Measurements from ENCODE around the gene CARD11.

CARD11 gene

GRCh38 chr7:2905500-2905899 lies 138.2 kb downstream of the CARD11 start:
- DNase-seq (ENCODE audit: low spot score) = no peak

GRCh38 chr7:2905027-2905426 lies 138.6 kb downstream of the CARD11 start:
- DNase-seq (ENCODE audit: low spot score) = no peak

GRCh38 chr7:2904202-2904601 lies 139.5 kb downstream of the CARD11 start:
- DNase-seq (ENCODE audit: low spot score) = no peak

GRCh38 chr7:2903682-2904162 lies 139.9 kb downstream of the CARD11 start:
- DNase-seq (ENCODE audit: low spot score) = no peak

- no peak for DNase-seq (ENCODE audit: low spot score)
Observed at GRCh38 chr7:2897023-2897422, 146.6 kb downstream of the CARD11 start.

GRCh38 chr7:2896131-2896530 lies 147.5 kb downstream of the CARD11 start:
- DNase-seq (ENCODE audit: low spot score) = no peak

- DNase-seq (ENCODE audit: low spot score) = peak; percentile 32
Observed at GRCh38 chr7:2894118-2894940, 149.3 kb downstream of the CARD11 start.

- no peak for DNase-seq (ENCODE audit: low spot score)
Observed at GRCh38 chr7:2893411-2893861, 150.2 kb downstream of the CARD11 start.

GRCh38 chr7:2892549-2892948 lies 151.1 kb downstream of the CARD11 start:
- DNase-seq (ENCODE audit: low spot score) = no peak

- no peak for DNase-seq (ENCODE audit: low spot score)
Observed at GRCh38 chr7:2887816-2888215, 155.9 kb downstream of the CARD11 start.

GRCh38 chr7:2886900-2887299 lies 156.8 kb downstream of the CARD11 start:
- DNase-seq (ENCODE audit: low spot score) = peak; percentile 69

- DNase-seq (ENCODE audit: low spot score) = no peak
Observed at GRCh38 chr7:2886391-2886790, 157.3 kb downstream of the CARD11 start.

- no peak for DNase-seq (ENCODE audit: low spot score)
Observed at GRCh38 chr7:2884161-2884560, 159.5 kb downstream of the CARD11 start.

- no peak for DNase-seq (ENCODE audit: low spot score)
Observed at GRCh38 chr7:2883101-2883500, 160.6 kb downstream of the CARD11 start.

GRCh38 chr7:2882111-2882510 lies 161.6 kb downstream of the CARD11 start:
- DNase-seq (ENCODE audit: low spot score) = no peak

GRCh38 chr7:2880874-2881533 lies 162.7 kb downstream of the CARD11 start:
- DNase-seq (ENCODE audit: low spot score) = no peak

- DNase-seq (ENCODE audit: low spot score) = no peak
Observed at GRCh38 chr7:2880051-2880450, 163.6 kb downstream of the CARD11 start.

GRCh38 chr7:2879354-2879753 lies 164.3 kb downstream of the CARD11 start:
- no peak for DNase-seq (ENCODE audit: low spot score)

GRCh38 chr7:2878306-2878705 lies 165.4 kb downstream of the CARD11 start:
- no peak for DNase-seq (ENCODE audit: low spot score)

GRCh38 chr7:2876031-2876731 lies 167.5 kb downstream of the CARD11 start:
- no peak for DNase-seq (ENCODE audit: low spot score)

GRCh38 chr7:2873686-2874551 lies 169.7 kb downstream of the CARD11 start:
- DNase-seq (ENCODE audit: low spot score) = no peak

GRCh38 chr7:2873146-2873545 lies 170.5 kb downstream of the CARD11 start:
- DNase-seq (ENCODE audit: low spot score) = no peak
